HepG2 (cell line): Measurements from ENCODE around the gene RHD. TPM values are rescaled to one million over a fixed set of nuclear protein-coding genes. Genes with fewer than 3 reads are reported as not detected.

Source experiments
- CREM ChIP-seq, 2 experiments: sonication (generic) in 1 of 2; formaldehyde crosslinking in 1 of 2; IDR thresholded peaks; 2 replicates each; pipeline versions ENCODE4 v1.4.0 to v1.6.1; 2016 to 2020; ENCODE audit warnings: antibody characterized with exemption in 1 of 2, mild to moderate bottlenecking in 1 of 2, missing genetic modification reagents in 1 of 2
- DMAP1 ChIP-seq: IDR thresholded peaks from 2 replicates; pipeline ENCODE4 v1.6.1; 2016
- ERF ChIP-seq: IDR thresholded peaks from 2 replicates; pipeline ENCODE4 v1.6.1; 2018; ENCODE audit warnings: missing biosample characterization, missing genetic modification reagents
- ISL2 ChIP-seq: sonication (generic); formaldehyde crosslinking; IDR thresholded peaks from 2 replicates; pipeline ENCODE4 v1.5.0; 2020; ENCODE audit warnings: missing genetic modification reagents
- KDM3A ChIP-seq: IDR thresholded peaks from 2 replicates; pipeline ENCODE4 v1.6.1; 2018; ENCODE audit warnings: low read depth, missing compliant biosample characterization
- MAFG ChIP-seq: sonication (generic); formaldehyde crosslinking; IDR thresholded peaks from 2 replicates; pipeline ENCODE4 v1.5.1; 2020; ENCODE audit warnings: mild to moderate bottlenecking, missing genetic modification reagents
- SRF ChIP-seq: IDR thresholded peaks from 2 replicates; pipeline ENCODE4 v1.6.1; 2011; ENCODE audit warnings: mild to moderate bottlenecking, low read depth, low read length, moderate library complexity
- TP53 ChIP-seq: sonication (generic); formaldehyde crosslinking; conservative IDR thresholded peaks from 2 replicates; pipeline ENCODE4 v1.4.0; 2020; ENCODE audit warnings: missing genetic modification reagents
- ZFP90 ChIP-seq: sonication (generic); formaldehyde crosslinking; IDR thresholded peaks from 2 replicates; pipeline ENCODE4 v1.8.0; 2022; ENCODE audit warnings: missing genetic modification reagents, mild to moderate bottlenecking, inconsistent platforms, borderline replicate concordance
- ZNF282 ChIP-seq: fragments of 450-650 bp; IDR thresholded peaks from 2 replicates; pipeline ENCODE4 v1.6.1; 2018; ENCODE audit not compliant: partially characterized antibody
- ZNF318 ChIP-seq: sonication (generic); formaldehyde crosslinking; IDR thresholded peaks from 2 replicates; pipeline ENCODE4 v1.4.0; 2020; ENCODE audit warnings: mild to moderate bottlenecking, missing genetic modification reagents
- ZNF441 ChIP-seq: sonication (generic); formaldehyde crosslinking; IDR thresholded peaks from 2 replicates; pipeline ENCODE4 v1.7.0; 2021; ENCODE audit warnings: missing genetic modification reagents, borderline replicate concordance
- ZNF460 ChIP-seq: sonication (generic); formaldehyde crosslinking; IDR thresholded peaks from 2 replicates; pipeline ENCODE4 v1.5.1; 2020; ENCODE audit warnings: missing genetic modification reagents, mild to moderate bottlenecking, borderline replicate concordance
- ZNF672 ChIP-seq: sonication (generic); formaldehyde crosslinking; IDR thresholded peaks from 2 replicates; pipeline ENCODE4 v1.8.1; 2022; ENCODE audit warnings: missing genetic modification reagents
- ZUFSP ChIP-seq: sonication (generic); formaldehyde crosslinking; IDR thresholded peaks from 2 replicates; pipeline ENCODE4 v1.9.0; 2021; ENCODE audit warnings: missing genetic modification reagents, mild to moderate bottlenecking, borderline replicate concordance
- polyA plus RNA-seq, 8 experiments: library from polyadenylated mRNA; depleted of rRNA in 3 of 8; stranded (reverse) in 7 of 8; unstranded in 1 of 8; fragments of >200 nt; fragmentation: Illumina TruSeq in 4 of 8; extraction: Trizol in 4 of 8; gene quantifications; 2 replicates each; pipeline versions ENCODE4 v1.2.1 to v1.2.3, GENCODE V29; 2011 to 2016; ENCODE audit warnings: low read depth in 4 of 8, missing spikeins in 1 of 8, mixed read lengths in 1 of 8; ENCODE audit not compliant: insufficient read depth in 1 of 8
- total RNA-seq, 5 experiments: library from RNA; depleted of rRNA; stranded (reverse); fragments of >200 nt; fragmentation: Illumina TruSeq; extraction: Trizol; gene quantifications; 2 replicates each; pipeline ENCODE4 v1.2.3, GENCODE V29; 2016; ENCODE audit warnings: low read depth in 1 of 5
- TF ChIP-seq, protein P1 (sequence below): sonication (generic); formaldehyde crosslinking; IDR thresholded peaks from 2 replicates; pipeline ENCODE4 v1.5.0; 2020; ENCODE audit warnings: mild to moderate bottlenecking, missing genetic modification reagents, borderline replicate concordance

The RHD gene
- total and polyA plus RNA-seq, 2 of the 13 experiments (the other 11 are each of a cell fraction or from before 2014, with no cell fraction given): not detected

- no peak for TF ChIP-seq ZNF318
- TF ChIP-seq, protein P1, sequence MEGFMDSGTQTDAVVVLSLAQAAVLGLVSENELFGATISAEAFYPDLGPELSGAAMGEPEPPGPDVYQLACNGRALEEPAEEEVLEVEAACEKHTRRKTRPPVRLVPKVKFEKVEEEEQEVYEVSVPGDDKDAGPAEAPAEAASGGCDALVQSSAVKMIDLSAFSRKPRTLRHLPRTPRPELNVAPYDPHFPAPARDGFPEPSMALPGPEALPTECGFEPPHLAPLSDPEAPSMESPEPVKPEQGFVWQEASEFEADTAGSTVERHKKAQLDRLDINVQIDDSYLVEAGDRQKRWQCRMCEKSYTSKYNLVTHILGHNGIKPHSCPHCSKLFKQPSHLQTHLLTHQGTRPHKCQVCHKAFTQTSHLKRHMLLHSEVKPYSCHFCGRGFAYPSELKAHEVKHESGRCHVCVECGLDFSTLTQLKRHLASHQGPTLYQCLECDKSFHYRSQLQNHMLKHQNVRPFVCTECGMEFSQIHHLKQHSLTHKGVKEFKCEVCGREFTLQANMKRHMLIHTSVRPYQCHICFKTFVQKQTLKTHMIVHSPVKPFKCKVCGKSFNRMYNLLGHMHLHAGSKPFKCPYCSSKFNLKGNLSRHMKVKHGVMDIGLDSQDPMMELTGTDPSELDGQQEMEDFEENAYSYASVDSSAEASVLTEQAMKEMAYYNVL (CRISPR knock-in tag): 0 out of 2 replicates have a peak, but pooled peaks have one; percentile 50
- TF ChIP-seq KDM3A (CRISPR knock-in tag): peak; percentile 83; the same call in 1 of the 2 replicates
- TF ChIP-seq ERF (CRISPR knock-in tag): peak; percentile 88
- TF ChIP-seq TP53: no peak
- TF ChIP-seq ZNF460 (CRISPR knock-in tag): no peak
- peak; percentile 75 for TF ChIP-seq CREM (IDR thresholded peaks at IDR 0.05)
- TF ChIP-seq CREM (CRISPR knock-in tag; IDR thresholded peaks at IDR 0.05): 0 out of 2 replicates have a peak, but pooled peaks have one; percentile 12
- no peak for TF ChIP-seq MAFG (CRISPR knock-in tag)
- TF ChIP-seq ZUFSP (CRISPR knock-in tag): no peak
- TF ChIP-seq ZNF672 (CRISPR knock-in tag): 0 out of 2 replicates have a peak, but pooled peaks have one; percentile 35
- peak; percentile 17; the same call in 1 of the 2 replicates for TF ChIP-seq ZNF441 (CRISPR knock-in tag)
- TF ChIP-seq ISL2 (CRISPR knock-in tag): peak; percentile 75
- no peak for TF ChIP-seq SRF
- peak; percentile 90 for TF ChIP-seq DMAP1 (CRISPR knock-in tag)
- TF ChIP-seq ZNF282: no peak
- TF ChIP-seq ZFP90: peak; percentile 56; the same call in 1 of the 2 replicates
These were observed 25.1 kb upstream of the RHD start, which contains the start of gene RSRP1 (continued) for GRCh38 chr1:25247024-25247828.
